ENCODE data around the gene WDR72.

WDR72 gene

DNA sequence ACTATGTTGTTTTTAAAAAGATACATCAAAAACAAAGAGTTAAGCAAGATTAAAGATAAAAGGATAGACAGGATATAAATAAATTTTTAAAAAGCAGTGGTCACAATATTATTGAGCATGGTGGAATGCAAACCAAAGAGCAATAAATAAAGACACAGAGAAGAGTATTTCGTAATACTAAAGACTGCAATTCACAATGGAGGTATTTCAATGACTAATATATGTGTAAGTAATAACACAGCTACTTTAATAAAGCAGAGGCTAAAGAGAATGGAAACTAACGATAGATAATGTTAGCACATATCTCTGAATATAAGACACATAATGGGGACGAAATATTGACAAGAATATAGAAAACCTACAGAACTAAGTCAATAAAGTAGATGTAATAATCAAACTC is 219.6 kb downstream of the WDR72 start:
- no peaks in the 10 kb centered on the region for H3K27me3 Mint-ChIP-seq
- ATAC-seq = no peak
- H3K27ac Mint-ChIP-seq = no peak overlapping the region
- H3K4me3 Mint-ChIP-seq = no peak overlapping the region
- no peak for DNase-seq
- H3K9me3 Mint-ChIP-seq = peaks cover 5 to 8% of the 10 kb centered on the region in 2 donors
- no peaks in the 10 kb centered on the region for H3K4me1 Mint-ChIP-seq

DNA sequence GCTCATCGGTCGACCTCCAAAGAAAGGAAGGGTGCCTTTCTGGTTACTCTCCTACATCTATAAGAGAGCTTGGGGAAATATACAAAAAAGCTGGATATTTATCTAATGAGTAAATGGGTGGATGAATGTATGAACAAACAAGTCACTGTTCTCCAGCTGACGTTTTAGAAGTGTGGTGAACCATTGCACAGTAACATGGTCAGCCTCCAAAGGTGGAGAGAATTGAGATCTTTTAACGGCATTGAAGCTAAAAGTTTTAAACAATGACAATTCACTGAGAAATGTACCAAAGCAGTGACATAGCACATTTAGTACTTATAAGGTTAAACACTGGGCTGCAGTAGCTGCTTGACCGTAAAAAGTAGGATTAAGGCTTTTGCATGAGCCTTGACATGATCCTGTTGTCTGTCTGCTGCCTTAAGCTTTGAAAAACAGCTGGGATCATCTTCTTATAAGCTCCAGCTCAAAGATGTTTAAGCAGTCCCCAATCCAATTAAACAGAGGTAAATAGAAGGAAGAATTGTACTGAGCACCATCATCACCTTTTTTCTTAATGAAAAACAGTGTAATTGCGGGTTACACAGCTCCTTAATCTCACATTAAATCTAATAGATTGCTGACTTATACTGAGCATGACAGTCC is 222.9 kb downstream of the WDR72 start:
- ATAC-seq (no peak), DNase-seq (no peak)
- Mint-ChIP-seq H3K4me1 (no peaks in the 10 kb centered on the region), H3K27me3 (no peaks in the 10 kb centered on the region), H3K27ac (no peak overlapping the region), H3K4me3 (no peak overlapping the region), H3K9me3 (peaks cover 5 to 14% of the 10 kb centered on the region in 2 donors)

DNA sequence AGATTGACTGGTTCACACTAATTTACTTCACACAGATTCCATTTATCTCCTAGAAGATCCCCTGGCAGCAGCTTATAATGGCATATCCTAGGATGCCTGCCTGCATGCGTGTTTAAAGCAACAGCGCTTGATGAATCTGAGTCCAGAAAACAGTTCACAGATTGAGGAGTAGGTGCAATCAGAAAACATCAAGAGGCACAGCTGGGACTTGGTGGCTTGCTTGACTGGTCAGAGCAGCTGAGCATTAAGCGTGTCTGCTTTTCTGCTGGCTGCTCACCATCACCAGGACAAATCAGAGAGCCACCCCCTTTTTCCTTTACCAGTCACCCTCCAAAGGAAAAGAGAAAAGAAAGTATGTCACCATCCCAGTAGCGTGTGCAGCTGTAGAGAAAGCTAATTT is 223.6 kb downstream of the WDR72 start:
- Mint-ChIP-seq H3K9me3 (peaks cover 5 to 14% of the 10 kb centered on the region in 2 donors), H3K4me1 (no peaks in the 10 kb centered on the region), H3K27ac (no peak overlapping the region), H3K27me3 (no peaks in the 10 kb centered on the region), H3K4me3 (no peak overlapping the region)
- ATAC-seq (no peak), DNase-seq (no peak)

DNA sequence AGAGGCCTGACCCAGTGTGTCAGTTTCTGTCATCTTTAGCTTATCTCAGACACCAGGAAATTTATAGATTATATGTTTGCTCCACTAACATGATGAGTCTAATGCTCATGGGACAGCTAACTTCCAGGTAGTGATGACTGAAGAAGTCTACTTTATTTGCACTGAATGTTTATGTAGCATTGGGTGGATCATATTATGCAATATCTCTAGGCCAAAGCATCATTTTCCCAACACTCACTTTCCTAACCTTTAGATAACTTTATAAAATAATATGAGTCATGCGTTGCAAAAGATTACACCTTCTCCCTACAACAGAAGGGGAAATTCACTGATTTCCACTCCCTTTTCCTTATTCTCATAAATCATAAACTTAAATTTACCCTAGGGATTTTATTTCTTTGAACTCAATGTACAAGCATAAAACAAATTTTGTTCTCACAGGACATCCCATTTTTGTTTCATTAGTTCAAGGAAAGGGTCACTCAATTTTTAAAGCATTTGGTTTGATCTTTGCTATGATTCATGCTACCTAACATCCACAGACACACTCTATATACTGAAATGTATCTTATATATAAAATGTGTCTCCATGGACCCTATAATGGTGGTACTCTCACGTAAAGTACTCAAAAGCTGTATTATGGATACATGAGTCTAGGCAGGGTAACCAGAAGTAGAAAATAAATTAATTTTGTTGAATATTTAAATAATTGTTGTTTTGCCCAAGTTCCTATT is 225.2 kb downstream of the WDR72 start:
- Mint-ChIP-seq H3K4me1 (no peaks in the 10 kb centered on the region), H3K27ac (no peak overlapping the region), H3K27me3 (no peaks in the 10 kb centered on the region), H3K4me3 (no peak overlapping the region), H3K9me3 (peaks cover 0 to 6% of the 10 kb centered on the region in 2 donors)
- no peak for DNase-seq
- ATAC-seq = no peak

DNA sequence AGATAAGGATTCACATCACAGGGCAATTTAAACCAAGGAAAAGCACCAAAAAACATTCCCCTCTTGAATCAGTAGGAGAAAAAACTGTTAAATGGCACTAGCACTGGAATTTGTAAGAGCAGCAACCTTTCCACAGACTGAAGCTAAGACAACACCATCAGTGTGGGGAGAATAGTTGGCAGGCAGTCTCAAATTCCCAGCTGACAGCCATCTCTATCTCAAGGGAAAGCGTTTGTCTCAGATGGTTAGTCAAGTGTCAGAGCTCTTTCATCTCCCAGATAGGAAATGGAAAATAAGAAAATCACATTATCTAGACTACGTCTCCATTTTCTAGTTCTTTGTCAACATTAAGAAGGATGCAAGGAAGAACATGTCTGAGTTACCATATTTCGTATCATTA is 228.7 kb downstream of the WDR72 start:
- Mint-ChIP-seq H3K4me1 (no peaks in the 10 kb centered on the region), H3K9me3 (peaks cover 0 to 6% of the 10 kb centered on the region in 2 donors), H3K27me3 (no peaks in the 10 kb centered on the region), H3K27ac (no peak overlapping the region), H3K4me3 (no peak overlapping the region)
- DNase-seq (no peak), ATAC-seq (no peak)

DNA sequence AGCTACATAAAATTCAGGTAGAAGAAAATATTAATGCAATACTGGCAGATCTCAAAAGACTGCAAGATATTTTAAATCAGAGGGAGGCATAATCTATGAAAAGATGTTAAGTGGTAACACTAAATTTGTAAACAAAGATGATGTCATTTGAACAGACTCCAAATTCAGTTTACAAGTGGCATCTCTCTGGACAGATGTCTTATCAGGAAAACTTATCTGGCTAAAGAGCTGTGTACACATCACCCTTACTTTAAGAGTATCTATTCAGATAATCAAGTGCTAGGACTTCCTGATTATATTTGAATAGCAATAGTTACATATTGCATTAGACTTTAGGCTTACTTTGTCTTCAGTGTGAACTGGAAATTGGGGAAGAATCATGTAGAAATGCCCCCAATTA is 231.5 kb downstream of the WDR72 start:
- Mint-ChIP-seq H3K4me1 (no peaks in the 10 kb centered on the region), H3K4me3 (no peak overlapping the region), H3K9me3 (no peaks in the 10 kb centered on the region), H3K27me3 (no peaks in the 10 kb centered on the region), H3K27ac (no peak overlapping the region)
- DNase-seq (no peak), ATAC-seq (no peak)

DNA sequence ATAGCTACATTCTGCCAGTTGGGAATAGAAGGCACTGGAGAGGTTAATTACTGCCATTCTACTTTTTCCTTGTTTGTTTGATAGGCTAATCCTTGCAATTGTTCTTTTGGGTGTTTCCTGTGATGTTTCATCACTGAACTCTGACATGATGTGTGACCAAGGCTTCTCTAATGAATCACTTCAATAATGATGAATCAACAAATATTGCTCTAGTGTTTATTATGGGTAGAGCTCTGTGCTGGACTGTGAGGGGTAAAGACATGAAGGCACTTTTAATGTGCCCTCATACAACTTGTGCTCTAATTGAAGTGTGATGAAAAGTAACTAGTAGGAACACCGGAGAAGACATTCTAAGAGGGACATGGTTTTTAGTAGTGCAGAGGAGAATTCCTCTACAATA is 233.6 kb downstream of the WDR72 start:
- ATAC-seq (no peak), DNase-seq (no peak)
- Mint-ChIP-seq H3K4me1 (no peaks in the 10 kb centered on the region), H3K9me3 (no peaks in the 10 kb centered on the region), H3K4me3 (no peak overlapping the region), H3K27ac (no peak overlapping the region), H3K27me3 (no peaks in the 10 kb centered on the region)

DNA sequence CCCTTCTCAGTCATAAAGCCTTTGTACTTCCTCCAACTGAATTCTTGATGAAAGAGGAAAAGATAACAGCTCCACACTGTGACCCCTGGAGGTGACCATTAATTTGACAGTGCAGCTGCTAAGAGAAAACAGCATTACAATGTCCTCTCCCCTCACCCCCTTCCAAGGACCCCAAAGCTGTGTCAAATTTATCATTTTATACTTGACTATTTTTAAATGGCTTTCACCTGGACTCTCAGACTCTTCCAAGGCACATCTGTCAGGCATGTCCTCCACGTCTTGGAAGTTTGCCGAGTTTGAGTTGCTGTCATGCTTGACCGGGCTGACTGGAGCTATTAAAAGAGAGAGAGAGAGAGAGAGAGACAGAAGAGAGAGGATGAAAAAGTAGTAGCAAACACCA is 236.5 kb downstream of the WDR72 start:
- H3K27me3 Mint-ChIP-seq = no peaks in the 10 kb centered on the region
- no peak for DNase-seq
- no peak for ATAC-seq
- H3K27ac Mint-ChIP-seq = no peak overlapping the region
- H3K4me3 Mint-ChIP-seq = no peak overlapping the region
- no peaks in the 10 kb centered on the region for H3K4me1 Mint-ChIP-seq
- H3K9me3 Mint-ChIP-seq = no peaks in the 10 kb centered on the region

DNA sequence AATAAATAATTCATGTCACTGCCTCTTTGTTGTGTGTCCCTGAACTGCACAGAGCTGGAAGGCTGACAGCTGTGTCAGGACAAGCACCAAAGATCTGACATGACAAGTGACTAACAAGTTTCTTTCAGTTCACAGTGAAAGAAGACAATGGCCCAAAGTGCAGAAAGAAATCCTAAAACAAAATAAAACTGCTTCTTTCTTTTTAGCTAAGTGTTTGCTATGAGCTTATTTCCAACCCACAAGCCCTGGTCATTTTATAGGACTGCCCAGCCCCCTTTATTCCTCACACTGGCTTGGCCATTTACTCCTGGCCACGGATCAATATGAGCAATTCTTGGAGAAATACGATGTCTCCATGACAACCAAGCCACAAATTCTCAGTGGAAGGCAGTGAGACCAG is 238.5 kb downstream of the WDR72 start:
- ATAC-seq (no peak), DNase-seq (no peak)
- Mint-ChIP-seq H3K4me3 (no peak overlapping the region), H3K9me3 (no peaks in the 10 kb centered on the region), H3K4me1 (no peaks in the 10 kb centered on the region), H3K27ac (no peak overlapping the region), H3K27me3 (no peaks in the 10 kb centered on the region)

DNA sequence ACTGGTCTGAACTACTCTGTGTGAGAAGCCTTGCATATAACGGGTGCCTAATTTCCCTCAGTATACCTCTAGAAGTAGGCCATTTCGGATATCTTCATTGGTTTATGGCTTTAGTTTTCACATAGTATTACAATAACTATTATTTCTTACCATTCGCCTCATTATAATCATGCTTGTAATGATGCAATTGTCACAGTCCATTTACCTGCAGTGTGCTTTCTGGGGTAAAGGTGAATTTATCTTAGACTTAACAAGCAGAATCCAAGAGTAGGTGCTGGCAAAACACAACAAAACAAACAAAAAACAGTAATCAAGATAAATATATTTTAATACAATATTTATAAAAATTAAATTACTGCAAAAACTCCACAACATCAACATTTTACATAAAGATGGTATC is 246.0 kb downstream of the WDR72 start:
- DNase-seq = no peak
- H3K27me3 Mint-ChIP-seq = no peaks in the 10 kb centered on the region
- H3K27ac Mint-ChIP-seq = no peak overlapping the region

DNA sequence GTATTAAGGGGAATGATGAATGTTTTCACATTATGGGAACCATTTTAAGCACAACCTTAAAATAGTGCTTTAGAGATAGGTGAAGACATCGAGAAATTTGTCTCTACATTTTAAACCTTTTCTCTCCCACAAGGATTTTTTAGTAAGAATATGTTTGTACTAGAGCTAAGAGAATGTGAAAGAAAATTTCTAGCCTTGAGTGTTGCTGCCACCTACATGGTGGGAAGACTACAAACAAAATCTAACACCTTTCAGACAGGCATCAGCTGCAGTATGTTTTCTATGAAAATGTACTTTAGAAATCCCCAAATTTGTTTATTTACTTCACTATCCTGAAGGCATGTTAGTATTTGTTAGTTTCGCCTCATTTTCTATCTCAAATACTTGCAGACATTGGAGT is 247.4 kb downstream of the WDR72 start:
- Mint-ChIP-seq H3K4me3 (no peak overlapping the region), H3K4me1 (no peaks in the 10 kb centered on the region), H3K27me3 (no peaks in the 10 kb centered on the region), H3K27ac (no peak overlapping the region), H3K9me3 (no peaks in the 10 kb centered on the region)
- ATAC-seq (no peak), DNase-seq (no peak)

More for the DNA sequence above, 246.0 kb downstream of the WDR72 start:
- Mint-ChIP-seq H3K4me1 (no peaks in the 10 kb centered on the region), H3K9me3 (no peaks in the 10 kb centered on the region), H3K4me3 (no peak overlapping the region)
- ATAC-seq = no peak

DNA sequence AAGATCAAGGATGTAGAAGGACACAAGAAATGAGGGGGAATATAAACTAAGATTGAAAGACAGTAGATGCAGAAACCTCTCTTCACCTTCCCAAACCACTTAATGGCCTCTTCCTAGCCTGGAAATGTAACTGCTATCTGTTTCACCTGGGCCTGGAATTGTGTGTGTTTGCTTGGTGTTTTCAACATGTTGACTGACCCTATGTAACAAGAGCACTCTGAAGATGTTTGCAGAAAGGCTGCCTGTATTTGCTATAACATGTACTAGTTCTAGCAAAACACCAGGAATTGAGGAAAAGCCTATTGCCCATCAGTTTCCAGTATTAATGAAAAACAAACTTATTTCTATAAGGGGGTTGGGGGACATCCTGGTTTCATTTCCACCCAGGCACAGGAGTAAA is 248.3 kb downstream of the WDR72 start:
- Mint-ChIP-seq H3K4me1 (no peaks in the 10 kb centered on the region), H3K9me3 (no peaks in the 10 kb centered on the region), H3K4me3 (no peak overlapping the region), H3K27me3 (no peaks in the 10 kb centered on the region), H3K27ac (no peak overlapping the region)
- no peak for ATAC-seq
- no peak for DNase-seq

DNA sequence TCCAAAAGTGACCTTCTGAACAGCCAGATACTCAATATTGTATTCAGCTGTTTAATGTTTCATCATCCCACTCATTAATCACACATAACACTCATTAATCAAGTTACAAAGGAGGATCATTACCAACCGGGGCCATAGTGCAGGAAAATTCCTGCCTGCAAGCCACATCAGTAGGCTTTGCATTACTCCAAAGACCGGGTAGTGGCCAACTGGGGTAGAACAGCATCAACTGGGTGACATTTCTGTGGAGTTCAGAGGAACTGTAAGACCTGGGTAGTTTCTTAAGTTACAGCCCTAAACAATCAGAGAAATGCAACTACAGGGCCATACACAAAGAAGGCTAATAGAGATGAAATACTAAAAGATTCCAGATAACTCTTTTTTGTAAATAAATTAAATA is 253.1 kb downstream of the WDR72 start:
- Mint-ChIP-seq H3K9me3 (no peaks in the 10 kb centered on the region), H3K27ac (no peak overlapping the region), H3K4me3 (no peak overlapping the region), H3K27me3 (peaks cover 4% of the 10 kb centered on the region), H3K4me1 (no peaks in the 10 kb centered on the region)
- ATAC-seq (no peak), DNase-seq (no peak)

DNA sequence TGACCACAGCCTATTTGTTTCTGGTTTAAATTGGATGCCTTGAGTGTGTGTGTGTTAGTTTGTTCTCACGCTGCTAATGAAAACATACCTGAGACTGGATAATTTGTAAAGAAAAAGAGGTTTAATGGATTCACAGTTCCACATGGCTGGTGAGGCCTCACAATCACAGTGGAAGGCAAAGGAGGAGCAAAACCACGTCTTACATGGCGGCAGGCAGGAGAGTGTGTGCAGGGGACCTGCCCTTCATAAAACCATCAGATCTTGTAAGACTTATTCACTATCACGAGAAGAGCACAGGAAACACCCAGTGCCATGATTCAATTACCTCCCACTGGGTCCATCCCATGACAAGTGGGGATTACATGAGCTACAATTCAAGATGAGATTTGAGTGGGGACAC is 260.5 kb downstream of the WDR72 start:
- Mint-ChIP-seq H3K4me3 (no peak overlapping the region), H3K27ac (no peak overlapping the region), H3K27me3 (peaks cover 12% of the 10 kb centered on the region), H3K9me3 (peaks cover 0 to 7% of the 10 kb centered on the region in 2 donors), H3K4me1 (no peaks in the 10 kb centered on the region)
- DNase-seq (no peak), ATAC-seq (no peak)

DNA sequence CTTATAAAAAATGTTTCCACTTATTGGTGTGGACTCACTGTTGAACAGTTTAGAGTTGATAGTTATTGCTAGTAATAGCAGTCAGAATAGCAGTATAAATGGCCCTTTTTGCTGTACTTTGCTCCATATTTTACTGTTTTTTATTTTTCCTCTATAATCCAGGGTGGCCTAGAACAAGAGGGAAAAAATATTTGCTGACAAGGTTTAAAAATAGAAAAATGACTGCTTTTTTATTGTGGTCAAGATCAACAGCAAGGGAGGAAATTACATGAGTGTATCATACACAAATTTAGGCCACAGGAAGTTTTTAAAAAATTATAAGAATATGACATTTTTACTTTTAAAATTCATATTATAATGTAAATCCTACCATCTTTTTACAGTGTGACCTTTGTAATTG is 269.1 kb downstream of the WDR72 start:
- no peaks in the 10 kb centered on the region for H3K27me3 Mint-ChIP-seq
- ATAC-seq = no peak
- DNase-seq = no peak
- no peaks in the 10 kb centered on the region for H3K9me3 Mint-ChIP-seq
- no peak overlapping the region for H3K27ac Mint-ChIP-seq
- no peak overlapping the region for H3K4me3 Mint-ChIP-seq
- no peaks in the 10 kb centered on the region for H3K4me1 Mint-ChIP-seq

DNA sequence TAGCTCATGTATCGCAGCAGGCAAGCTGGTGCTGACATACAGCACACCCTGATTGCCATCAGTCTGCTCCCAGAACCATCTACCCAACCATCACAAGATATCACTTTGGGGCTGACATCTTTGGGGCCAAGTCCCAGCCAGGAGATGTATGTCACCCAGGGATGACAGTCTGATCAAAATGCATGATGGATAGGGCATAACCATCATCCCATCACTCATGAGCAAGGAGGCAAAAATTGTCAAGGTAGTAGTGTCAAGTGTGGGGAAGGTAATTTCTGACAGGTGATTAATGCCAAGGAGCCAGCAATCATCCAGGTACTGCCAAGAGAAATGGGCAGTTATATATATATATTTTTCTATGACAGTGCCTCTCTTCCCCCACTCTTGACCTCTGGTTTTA is 277.4 kb downstream of the WDR72 start:
- Mint-ChIP-seq H3K27me3 (no peaks in the 10 kb centered on the region), H3K27ac (no peak overlapping the region), H3K4me1 (no peaks in the 10 kb centered on the region), H3K9me3 (no peaks in the 10 kb centered on the region), H3K4me3 (no peak overlapping the region)
- ATAC-seq = no peak
- DNase-seq = no peak
